Neuronal stem cell (in vitro differentiated cells): ENCODE results near the gene MTG2. TPM values are rescaled to one million over a fixed set of nuclear protein-coding genes. Genes with fewer than 3 reads are reported as not detected.

Experiments used
- DNase-seq: peaks from one replicate; pipeline ENCODE4 v3.0.0-alpha.2; 2013; ENCODE audit warnings: low spot score
- H2AFZ ChIP-seq: one replicate; pipeline ENCODE4 v1.6.1; 2013; ENCODE audit warnings: mild to moderate bottlenecking, low read length, inconsistent platforms
- H2AK5ac ChIP-seq: 2 replicates; pipeline ENCODE4 v1.6.1; 2013; ENCODE audit warnings: low read depth, mild to moderate bottlenecking, inconsistent platforms, low read length, moderate library complexity, mixed read lengths
- H2BK120ac ChIP-seq: 2 replicates; pipeline ENCODE4 v1.6.1; 2013; ENCODE audit warnings: low read depth, mild to moderate bottlenecking, inconsistent platforms, low read length, moderate library complexity, mixed read lengths
- H2BK12ac ChIP-seq: one replicate; pipeline ENCODE4 v1.6.1; 2013; ENCODE audit warnings: low read length, inconsistent platforms
- H2BK15ac ChIP-seq: 2 replicates; pipeline ENCODE4 v1.6.1; 2013; ENCODE audit warnings: mild to moderate bottlenecking, low read length, inconsistent platforms, mixed read lengths
- H2BK5ac ChIP-seq: one replicate; pipeline ENCODE4 v1.6.1; 2013; ENCODE audit warnings: inconsistent platforms, mild to moderate bottlenecking, low read length, moderate library complexity
- H3K14ac ChIP-seq: one replicate; pipeline ENCODE4 v1.6.1; 2013; ENCODE audit warnings: low read length, inconsistent platforms
- H3K18ac ChIP-seq: 2 replicates; pipeline ENCODE4 v1.6.1; 2013; ENCODE audit warnings: low read length, inconsistent platforms
- H3K23ac ChIP-seq: 2 replicates; pipeline ENCODE4 v1.6.1; 2013; ENCODE audit warnings: low read depth, mild to moderate bottlenecking, mixed read lengths, low read length, inconsistent platforms; ENCODE audit not compliant: poor library complexity
- H3K27ac ChIP-seq: replicated peaks from 3 replicates; pipeline ENCODE4 v1.5.1; 2013; ENCODE audit warnings: low read length, inconsistent platforms
- H3K27me3 ChIP-seq, 3 experiments: 2 replicates each; pipeline ENCODE4 v1.6.1; 2013; ENCODE audit warnings: low read length in 3 of 3, mild to moderate bottlenecking in 2 of 3, inconsistent platforms in 1 of 3, low read depth in 1 of 3, mixed read lengths in 1 of 3, moderate library complexity in 1 of 3; ENCODE audit not compliant: control insufficient read depth in 3 of 3, insufficient read depth in 3 of 3
- H3K36me3 ChIP-seq, 2 donors: replicated peaks in 1 of 2; 2 replicates each; pipeline ENCODE4 v1.6.1; 2013; ENCODE audit warnings: low read length in 2 of 2; ENCODE audit not compliant: control insufficient read depth in 2 of 2, insufficient read depth in 2 of 2
- H3K4ac ChIP-seq: 2 replicates; pipeline ENCODE4 v1.6.1; 2013; ENCODE audit warnings: inconsistent platforms, mild to moderate bottlenecking, low read length, moderate library complexity
- H3K4me1 ChIP-seq, 2 donors: 1 replicate in 1 of 2; 2 replicates in 1 of 2; pipeline ENCODE4 v1.6.1; 2013; ENCODE audit warnings: low read length in 2 of 2, low read depth in 1 of 2; ENCODE audit not compliant: control insufficient read depth in 2 of 2, insufficient read depth in 1 of 2
- H3K4me2 ChIP-seq: one replicate; pipeline ENCODE4 v1.6.1; 2013; ENCODE audit warnings: mild to moderate bottlenecking, low read length, inconsistent platforms; ENCODE audit not compliant: insufficient read depth, poor library complexity, severe bottlenecking
- H3K4me3 ChIP-seq, 2 donors: 2 replicates each; pipeline ENCODE4 v1.5.1; 2013; ENCODE audit warnings: low read length in 2 of 2, mild to moderate bottlenecking in 2 of 2, inconsistent platforms in 1 of 2, moderate library complexity in 1 of 2
- H3K79me1 ChIP-seq: one replicate; pipeline ENCODE4 v1.6.1; 2013; ENCODE audit warnings: low read depth, mild to moderate bottlenecking, inconsistent platforms, low read length, moderate library complexity
- H3K9ac ChIP-seq: one replicate; pipeline ENCODE4 v1.6.1; 2013; ENCODE audit warnings: mild to moderate bottlenecking, low read depth, low read length, inconsistent platforms; ENCODE audit not compliant: poor library complexity
- H3K9me3 ChIP-seq, 2 donors: replicated peaks in 1 of 2; 2 replicates each; pipeline versions ENCODE3 to v1.6.1; 2013; ENCODE audit warnings: low read length in 2 of 2, mild to moderate bottlenecking in 2 of 2, inconsistent platforms in 1 of 2, low read depth in 1 of 2, mixed read lengths in 1 of 2, moderate library complexity in 1 of 2; ENCODE audit not compliant: control insufficient read depth in 2 of 2, insufficient read depth in 1 of 2
- H4K8ac ChIP-seq: one replicate; pipeline ENCODE4 v1.6.1; 2013; ENCODE audit warnings: low read depth, mild to moderate bottlenecking, inconsistent platforms, low read length, moderate library complexity
- H4K91ac ChIP-seq: one replicate; pipeline ENCODE4 v1.6.1; 2013; ENCODE audit warnings: low read length, low read depth, mild to moderate bottlenecking, inconsistent platforms; ENCODE audit not compliant: poor library complexity
- WGBS, 2 donors: extraction: QIAGEN DNeasy Blood & Tissue Kit; methylation state at CpG; one replicate each; pipeline ENCODE4 v1.1.7; 2013; ENCODE audit warnings: missing lambda C conversion rate in 2 of 2, mixed read lengths in 1 of 2; ENCODE audit not compliant: insufficient read length in 2 of 2, insufficient replicate concordance in 1 of 2; ENCODE audit errors: extremely low coverage in 2 of 2; 5-methylcytosine and 5-hydroxymethylcytosine counted together
- polyA plus RNA-seq, 2 experiments: library from polyadenylated mRNA; stranded (reverse); fragments of 200-250 nt; gene quantifications; one replicate each; pipeline ENCODE4 v1.2.3, GENCODE V29; 2013

The MTG2 gene, protein sequence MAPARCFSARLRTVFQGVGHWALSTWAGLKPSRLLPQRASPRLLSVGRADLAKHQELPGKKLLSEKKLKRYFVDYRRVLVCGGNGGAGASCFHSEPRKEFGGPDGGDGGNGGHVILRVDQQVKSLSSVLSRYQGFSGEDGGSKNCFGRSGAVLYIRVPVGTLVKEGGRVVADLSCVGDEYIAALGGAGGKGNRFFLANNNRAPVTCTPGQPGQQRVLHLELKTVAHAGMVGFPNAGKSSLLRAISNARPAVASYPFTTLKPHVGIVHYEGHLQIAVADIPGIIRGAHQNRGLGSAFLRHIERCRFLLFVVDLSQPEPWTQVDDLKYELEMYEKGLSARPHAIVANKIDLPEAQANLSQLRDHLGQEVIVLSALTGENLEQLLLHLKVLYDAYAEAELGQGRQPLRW
- 24.2 TPM for polyA plus RNA-seq (2013, experiment 1 of 2)
- polyA plus RNA-seq (2013, experiment 2 of 2), result 25.1 TPM

GRCh38 chr20:62182469-62183425 is at the start of gene MTG2:
Gene MTG2 (plus strand): TSS chr20:62183028. CDS start chr20:62193421, 10,393 bp downstream.
- H4K91ac ChIP-seq, result no peak within 1 kb of the TSS
- H2BK120ac ChIP-seq, result no peak within 1 kb of the TSS
- H3K9me3 ChIP-seq, result no peaks in the 10 kb centered on the region
- peak within 1 kb of the TSS; percentile 65 for H4K8ac ChIP-seq
- H2AFZ ChIP-seq, result peak within 1 kb of the TSS; percentile 84
- peaks cover 11 to 37% of the 10 kb centered on the region in 2 donors for H3K36me3 ChIP-seq
- H3K4me1 ChIP-seq, result peaks cover 3 to 8% of the 10 kb centered on the region in 2 donors
- H3K14ac ChIP-seq, result peak within 1 kb of the TSS; percentile 56
- peak within 1 kb of the TSS; percentile 100 for H3K9ac ChIP-seq
- H3K4ac ChIP-seq, result peak within 1 kb of the TSS; percentile 53
- no peak within 1 kb of the TSS for H2AK5ac ChIP-seq
- no peaks in the 10 kb centered on the region for H3K27me3 ChIP-seq
- peak within 1 kb of the TSS; percentile 90 for H2BK5ac ChIP-seq
- peak within 1 kb of the TSS; percentile 92 for H3K27ac ChIP-seq
- peak within 1 kb of the TSS; percentile 99 for H3K23ac ChIP-seq
- DNase-seq, result peak; percentile 94
- peak within 1 kb of the TSS; percentile 86 for H3K4me2 ChIP-seq
- H2BK15ac ChIP-seq, result no peak within 1 kb of the TSS
- peak within 1 kb of the TSS; percentile 92 for H3K18ac ChIP-seq
- H3K4me3 ChIP-seq, result peak within 1 kb of the TSS; percentile 97 to 100
- peaks cover 3% of the 10 kb centered on the region for H3K79me1 ChIP-seq
- H2BK12ac ChIP-seq, result no peak within 1 kb of the TSS
- no CpG with 5 or more reads among the region's 96 CpGs for WGBS, 2 donors

- no peak overlapping the region for H3K27ac ChIP-seq
- no peak overlapping the region for H2AFZ ChIP-seq
- H2AK5ac ChIP-seq, result no peak overlapping the region
- no peaks in the 10 kb centered on the region for H3K9me3 ChIP-seq
- no peak overlapping the region for H3K4me3 ChIP-seq
- no peak overlapping the region for H2BK5ac ChIP-seq
- no peak overlapping the region for H4K91ac ChIP-seq
- H3K9ac ChIP-seq, result no peak overlapping the region
- H2BK120ac ChIP-seq, result no peak overlapping the region
- H3K4ac ChIP-seq, result no peak overlapping the region
- no peaks in the 10 kb centered on the region for H3K4me1 ChIP-seq
- H3K14ac ChIP-seq, result no peak overlapping the region
- DNase-seq, result no peak
- no peak overlapping the region for H3K18ac ChIP-seq
- H3K23ac ChIP-seq, result peak overlapping the region; percentile 13
- H3K27me3 ChIP-seq, result no peaks in the 10 kb centered on the region
- peak overlapping the region; percentile 11 for H2BK12ac ChIP-seq
- H3K79me1 ChIP-seq, result peaks cover 7% of the 10 kb centered on the region
- WGBS, 2 donors, result no CpG with 5 or more reads among the region's 29 CpGs
- no peak overlapping the region for H4K8ac ChIP-seq
- peaks cover 79 to 100% of the 10 kb centered on the region in 2 donors for H3K36me3 ChIP-seq
- no peak overlapping the region for H2BK15ac ChIP-seq
- no peak overlapping the region for H3K4me2 ChIP-seq
Measured at GRCh38 chr20:62133051-62133845, 49.6 kb upstream of the MTG2 start.

DNA sequence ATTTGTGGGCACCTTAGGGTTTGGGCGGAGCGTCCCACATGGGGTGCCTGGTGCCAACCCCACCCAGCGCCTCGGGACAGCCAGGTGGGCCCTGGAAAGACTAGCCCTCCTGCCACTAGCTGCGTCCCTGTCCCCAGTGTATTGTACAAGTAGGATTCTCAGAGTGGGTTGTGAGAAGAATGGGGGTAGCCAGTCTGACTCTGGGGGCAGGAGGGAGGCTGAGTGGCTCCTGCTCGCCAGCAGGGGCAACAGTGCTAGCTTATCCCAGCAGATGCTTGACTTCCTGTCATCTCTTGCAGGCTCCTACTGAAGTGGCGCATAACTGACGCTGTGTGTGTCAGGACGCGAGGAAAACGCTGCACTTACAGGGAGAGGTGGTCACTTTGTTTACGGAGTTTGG is 49.0 kb upstream of the MTG2 start:
- Histone ChIP-seq H2AK5ac (no peak overlapping the region), H3K23ac (no peak overlapping the region), H3K4me1 (no peaks in the 10 kb centered on the region), H3K4me2 (no peak overlapping the region), H3K9me3 (no peaks in the 10 kb centered on the region), H3K79me1 (peaks cover 7% of the 10 kb centered on the region), H3K36me3 (peaks cover 78 to 100% of the 10 kb centered on the region in 2 donors), H3K27ac (no peak overlapping the region), H3K18ac (no peak overlapping the region), H3K27me3 (no peaks in the 10 kb centered on the region), H2BK120ac (no peak overlapping the region), H2BK12ac (no peak overlapping the region), H2AFZ (no peak overlapping the region), H4K8ac (no peak overlapping the region), H3K4me3 (no peak overlapping the region), H3K4ac (no peak overlapping the region), H3K9ac (no peak overlapping the region), H3K14ac (no peak overlapping the region), H2BK15ac (no peak overlapping the region), H2BK5ac (no peak overlapping the region), H4K91ac (no peak overlapping the region)
- DNase-seq, result no peak
- no CpG with 5 or more reads among the region's 12 CpGs for WGBS, 2 donors
